OCI-LY1 (cell line): ENCODE measurements around the gene LRSAM1.
A peak's percentile ranks its signal among the peaks of the same experiment; 100 is the strongest.

Experiments used
- H2AFZ ChIP-seq: fragments of 200-600 bp; sonication (generic), shearing (Covaris generic); 2 replicates; pipeline ENCODE4 v1.6.0; 2014; ENCODE audit warnings: antibody characterized with exemption, mild to moderate bottlenecking, low read length
- H3F3A ChIP-seq: fragments of 200-600 bp; sonication (generic), shearing (Covaris generic); 2 replicates; pipeline ENCODE4 v1.6.0; 2014; ENCODE audit warnings: mild to moderate bottlenecking, antibody characterized with exemption, low read length, moderate library complexity; ENCODE audit not compliant: insufficient read depth
- H3K27ac ChIP-seq: fragments of 200-600 bp; sonication (generic); 2 replicates; pipeline ENCODE4 v1.5.1; 2014; ENCODE audit warnings: low read length, mixed run types, mild to moderate bottlenecking, low read depth; ENCODE audit not compliant: poor library complexity, severe bottlenecking
- H3K27me3 ChIP-seq: fragments of 200-600 bp; sonication (generic); 2 replicates; pipeline ENCODE4 v1.6.0; 2014; ENCODE audit warnings: antibody characterized with exemption, mild to moderate bottlenecking, low read length, moderate library complexity; ENCODE audit not compliant: insufficient read depth
- H3K36me3 ChIP-seq: fragments of 200-600 bp; sonication (generic); 2 replicates; pipeline ENCODE4 v1.6.1; 2014; ENCODE audit warnings: mild to moderate bottlenecking, antibody characterized with exemption, low read length, moderate library complexity, mixed read lengths; ENCODE audit not compliant: insufficient read depth
- H3K4me1 ChIP-seq: fragments of 200-600 bp; sonication (generic); 2 replicates; pipeline ENCODE4 v1.5.1; 2014; ENCODE audit warnings: mild to moderate bottlenecking, low read length, moderate library complexity; ENCODE audit not compliant: insufficient read depth, severe bottlenecking
- H3K4me2 ChIP-seq: fragments of 200-600 bp; sonication (generic), shearing (Covaris generic); 2 replicates; pipeline ENCODE4 v1.6.1; 2014; ENCODE audit warnings: low read length
- H3K4me3 ChIP-seq: fragments of 200-600 bp; sonication (generic); 2 replicates; pipeline ENCODE4 v1.5.1; 2014; ENCODE audit warnings: low read length, low read depth, mild to moderate bottlenecking, mixed read lengths; ENCODE audit not compliant: poor library complexity, severe bottlenecking
- H3K79me2 ChIP-seq: fragments of 200-600 bp; shearing (Covaris generic); 2 replicates; pipeline ENCODE4 v1.6.1; 2016; ENCODE audit warnings: mixed run types, low read length, mixed read lengths; ENCODE audit not compliant: insufficient read depth
- H3K9ac ChIP-seq: fragments of 200-600 bp; sonication (generic), shearing (Covaris generic); 2 replicates; pipeline ENCODE4 v1.6.1; 2014; ENCODE audit warnings: mild to moderate bottlenecking, low read length, mixed read lengths
- H3K9me2 ChIP-seq: fragments of 200-600 bp; sonication (generic), shearing (Covaris generic); 2 replicates; pipeline ENCODE4 v1.6.1; 2014; ENCODE audit warnings: low read depth, mild to moderate bottlenecking, low read length, mixed read lengths
- H3K9me3 ChIP-seq: fragments of 200-600 bp; shearing (Covaris generic); 2 replicates; pipeline ENCODE4 v1.6.1; 2014; ENCODE audit warnings: low read length, mixed read lengths
- H4K20me1 ChIP-seq: fragments of 200-600 bp; sonication (generic), shearing (Covaris generic); 2 replicates; pipeline ENCODE4 v1.6.0; 2016; ENCODE audit warnings: mild to moderate bottlenecking, low read length; ENCODE audit not compliant: insufficient read depth
- EZH2 ChIP-seq: fragments of 200-600 bp; sonication (generic), shearing (Covaris generic); IDR thresholded peaks from 2 replicates; pipeline ENCODE4 v1.8.0; 2017; ENCODE audit warnings: borderline replicate concordance, mixed run types, mild to moderate bottlenecking, antibody characterized with exemption, low read length, moderate library complexity, mixed read lengths
- TF ChIP-seq, protein P1 (sequence below): fragments of 200-600 bp; sonication (generic), shearing (Covaris generic); IDR thresholded peaks from 2 replicates; pipeline ENCODE4 v1.5.1; 2017; ENCODE audit warnings: mild to moderate bottlenecking, antibody characterized with exemption, low read length, moderate library complexity, mixed read lengths

Gene LRSAM1

DNA sequence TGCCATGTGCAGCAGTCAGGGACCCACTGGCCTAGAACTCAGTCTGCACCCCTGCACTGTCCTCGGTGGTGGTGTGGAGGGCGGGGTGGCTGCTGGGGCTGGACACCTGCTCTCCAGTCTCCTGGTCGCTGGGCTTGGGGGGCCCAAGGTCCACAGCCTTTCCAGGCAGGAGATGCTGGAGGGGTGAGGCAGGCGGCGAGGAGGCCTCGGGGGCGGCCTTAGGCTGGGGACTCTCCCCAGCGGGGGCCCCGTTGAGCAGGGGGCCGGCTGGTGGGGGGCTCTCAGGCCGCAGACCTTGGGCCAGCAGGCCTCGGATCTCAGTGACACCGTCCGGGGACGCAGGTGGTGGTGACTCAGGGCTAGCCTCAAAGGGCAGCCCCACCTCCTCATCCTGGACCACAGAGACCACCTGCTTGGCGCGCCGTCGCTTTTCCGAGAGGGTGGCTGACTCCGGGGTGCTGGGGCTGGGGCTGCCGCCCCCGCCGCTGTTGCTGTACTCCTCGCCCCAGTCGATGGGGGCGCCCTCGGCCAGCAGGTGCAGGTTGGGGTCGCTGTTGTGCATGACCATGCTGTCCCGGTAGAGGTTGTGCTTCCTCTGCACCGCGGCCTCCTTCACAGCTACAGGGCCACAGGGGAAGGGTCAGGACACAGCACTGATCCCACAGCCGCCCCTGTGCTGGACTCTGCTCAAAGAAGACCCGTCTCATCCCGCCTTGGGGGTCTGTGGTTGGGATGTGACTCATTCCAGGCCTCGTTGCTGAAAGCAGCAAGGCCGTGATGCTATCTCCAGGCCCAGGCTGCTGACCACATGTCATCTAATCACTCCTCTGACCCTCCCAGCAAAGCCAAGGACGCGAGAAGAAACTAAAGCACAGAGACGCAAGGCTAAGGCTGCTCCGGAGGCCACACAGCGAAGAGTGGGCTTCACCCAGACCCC, 55.8 kb downstream of the LRSAM1 start:
- Histone ChIP-seq H3K79me2 (no peaks in the 10 kb centered on the region), H3K27me3 (no peaks in the 10 kb centered on the region), H3K4me3 (no peak overlapping the region), H3K9me3 (no peaks in the 10 kb centered on the region), H3K4me1 (no peaks in the 10 kb centered on the region), H3K36me3 (no peaks in the 10 kb centered on the region), H3K9me2 (no peaks in the 10 kb centered on the region), H3F3A (no peaks in the 10 kb centered on the region), H2AFZ (no peak overlapping the region), H4K20me1 (no peaks in the 10 kb centered on the region), H3K4me2 (no peak overlapping the region), H3K9ac (no peak overlapping the region), H3K27ac (no peak overlapping the region)
- no peak for TF ChIP-seq EZH2
- TF ChIP-seq, protein P1, sequence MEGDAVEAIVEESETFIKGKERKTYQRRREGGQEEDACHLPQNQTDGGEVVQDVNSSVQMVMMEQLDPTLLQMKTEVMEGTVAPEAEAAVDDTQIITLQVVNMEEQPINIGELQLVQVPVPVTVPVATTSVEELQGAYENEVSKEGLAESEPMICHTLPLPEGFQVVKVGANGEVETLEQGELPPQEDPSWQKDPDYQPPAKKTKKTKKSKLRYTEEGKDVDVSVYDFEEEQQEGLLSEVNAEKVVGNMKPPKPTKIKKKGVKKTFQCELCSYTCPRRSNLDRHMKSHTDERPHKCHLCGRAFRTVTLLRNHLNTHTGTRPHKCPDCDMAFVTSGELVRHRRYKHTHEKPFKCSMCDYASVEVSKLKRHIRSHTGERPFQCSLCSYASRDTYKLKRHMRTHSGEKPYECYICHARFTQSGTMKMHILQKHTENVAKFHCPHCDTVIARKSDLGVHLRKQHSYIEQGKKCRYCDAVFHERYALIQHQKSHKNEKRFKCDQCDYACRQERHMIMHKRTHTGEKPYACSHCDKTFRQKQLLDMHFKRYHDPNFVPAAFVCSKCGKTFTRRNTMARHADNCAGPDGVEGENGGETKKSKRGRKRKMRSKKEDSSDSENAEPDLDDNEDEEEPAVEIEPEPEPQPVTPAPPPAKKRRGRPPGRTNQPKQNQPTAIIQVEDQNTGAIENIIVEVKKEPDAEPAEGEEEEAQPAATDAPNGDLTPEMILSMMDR: peak; percentile 46; the same call in 1 of the 2 replicates

GRCh38 chr9:127507751-127508648, 56.7 kb downstream of the LRSAM1 start:
- H3K4me2 ChIP-seq: no peak overlapping the region
- H3F3A ChIP-seq: no peaks in the 10 kb centered on the region
- H3K4me1 ChIP-seq: no peaks in the 10 kb centered on the region
- H3K9me2 ChIP-seq: no peaks in the 10 kb centered on the region
- no peaks in the 10 kb centered on the region for H3K36me3 ChIP-seq
- no peak overlapping the region for H3K27ac ChIP-seq
- H2AFZ ChIP-seq: no peak overlapping the region
- no peak for TF ChIP-seq EZH2
- TF ChIP-seq, protein P1: no peak
- H3K27me3 ChIP-seq: no peaks in the 10 kb centered on the region
- no peak overlapping the region for H3K4me3 ChIP-seq
- H3K79me2 ChIP-seq: no peaks in the 10 kb centered on the region
- H3K9me3 ChIP-seq: no peaks in the 10 kb centered on the region
- no peak overlapping the region for H3K9ac ChIP-seq
- no peaks in the 10 kb centered on the region for H4K20me1 ChIP-seq

DNA sequence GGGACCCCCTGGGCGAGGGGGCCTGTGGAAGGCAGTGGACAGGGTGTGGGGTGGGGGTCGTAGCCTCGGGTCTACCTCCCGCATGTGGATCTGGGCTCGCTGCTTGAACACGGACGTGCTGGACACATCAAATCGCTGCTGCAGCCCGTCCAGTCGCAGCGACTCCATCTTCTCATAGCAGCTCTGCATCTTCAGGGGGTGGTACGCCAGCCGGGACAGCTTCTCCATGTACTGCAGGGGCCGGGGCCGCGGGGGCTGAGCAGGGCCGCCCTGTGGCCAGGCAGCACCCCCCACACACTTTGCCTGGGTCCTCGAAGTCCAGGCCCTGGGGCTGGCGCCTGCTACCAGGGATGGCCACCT, 57.6 kb downstream of the LRSAM1 start:
- H3K36me3 ChIP-seq: no peaks in the 10 kb centered on the region
- no peak overlapping the region for H3K9ac ChIP-seq
- no peaks in the 10 kb centered on the region for H4K20me1 ChIP-seq

More for the DNA sequence above, 57.6 kb downstream of the LRSAM1 start:
- no peaks in the 10 kb centered on the region for H3K4me1 ChIP-seq
- H3K4me3 ChIP-seq: no peak overlapping the region
- H3K27ac ChIP-seq: no peak overlapping the region
- no peaks in the 10 kb centered on the region for H3K79me2 ChIP-seq
- H3K9me3 ChIP-seq: no peaks in the 10 kb centered on the region
- H3K9me2 ChIP-seq: no peaks in the 10 kb centered on the region
- TF ChIP-seq, protein P1: no peak
- TF ChIP-seq EZH2: no peak
- no peak overlapping the region for H2AFZ ChIP-seq
- H3K4me2 ChIP-seq: no peak overlapping the region
- H3F3A ChIP-seq: no peaks in the 10 kb centered on the region
- H3K27me3 ChIP-seq: no peaks in the 10 kb centered on the region
